ENCODE measurements around the gene EIF2AK3. TPM values are rescaled to one million over a fixed set of nuclear protein-coding genes. Genes with fewer than 3 reads are reported as not detected.

The EIF2AK3 gene
- total RNA-seq, 1 donor from 2014 or later: 27.1 TPM

GRCh38 chr2:88601286-88601685 lies 26.0 kb downstream of the EIF2AK3 start:
- Mint-ChIP-seq H3K9me3 (ENCODE audit: unreplicated experiment) (no peaks in the 10 kb centered on the region), H3K36me3 (ENCODE audit: low read depth, unreplicated experiment) (no peaks in the 10 kb centered on the region), H3K27me3 (ENCODE audit: low read depth, unreplicated experiment) (no peaks in the 10 kb centered on the region), H3K27ac (ENCODE audit: unreplicated experiment) (peak overlapping the region; percentile 92), H3K4me1 (ENCODE audit: low read depth, unreplicated experiment) (peaks cover 52% of the 10 kb centered on the region), H3K4me3 (ENCODE audit: unreplicated experiment) (peak overlapping the region; percentile 46)
- peak overlapping the region; percentile 62 for H3K9ac ChIP-seq (ENCODE audit: low read length)
- peaks cover 9% of the 10 kb centered on the region for H4K20me1 ChIP-seq (ENCODE audit: insufficient read depth, low read length)
- H3K36me3 ChIP-seq (ENCODE audit: insufficient read depth, low read length): no peaks in the 10 kb centered on the region
- peak overlapping the region; percentile 92 for H3K27ac ChIP-seq (ENCODE audit: low read depth, low read length)
- no peak overlapping the region for H2AFZ ChIP-seq (ENCODE audit: low read depth, low read length)
- H3K79me2 ChIP-seq (ENCODE audit: insufficient read depth, low read length): peaks cover 65% of the 10 kb centered on the region
- no peaks in the 10 kb centered on the region for H3K27me3 ChIP-seq (ENCODE audit: insufficient read depth, low read length)
- peak; percentile 36 for DNase-seq (ENCODE audit: low read depth)
- H3K9me3 ChIP-seq (ENCODE audit: insufficient read depth, low read depth, low read length): no peaks in the 10 kb centered on the region
- no peak for FAIRE-seq
- H3K4me2 ChIP-seq (ENCODE audit: low read length): peak overlapping the region; percentile 57
- H3K4me3 ChIP-seq (ENCODE audit: insufficient read depth, low read depth, low read length): no peak overlapping the region
- H3K4me1 ChIP-seq (ENCODE audit: insufficient read depth, low read length): peaks cover 42% of the 10 kb centered on the region
- TF ChIP-seq EZH2 (IDR thresholded peaks at IDR 0.05; ENCODE audit: insufficient read depth, low read length): no peak
- TF ChIP-seq, protein P1, sequence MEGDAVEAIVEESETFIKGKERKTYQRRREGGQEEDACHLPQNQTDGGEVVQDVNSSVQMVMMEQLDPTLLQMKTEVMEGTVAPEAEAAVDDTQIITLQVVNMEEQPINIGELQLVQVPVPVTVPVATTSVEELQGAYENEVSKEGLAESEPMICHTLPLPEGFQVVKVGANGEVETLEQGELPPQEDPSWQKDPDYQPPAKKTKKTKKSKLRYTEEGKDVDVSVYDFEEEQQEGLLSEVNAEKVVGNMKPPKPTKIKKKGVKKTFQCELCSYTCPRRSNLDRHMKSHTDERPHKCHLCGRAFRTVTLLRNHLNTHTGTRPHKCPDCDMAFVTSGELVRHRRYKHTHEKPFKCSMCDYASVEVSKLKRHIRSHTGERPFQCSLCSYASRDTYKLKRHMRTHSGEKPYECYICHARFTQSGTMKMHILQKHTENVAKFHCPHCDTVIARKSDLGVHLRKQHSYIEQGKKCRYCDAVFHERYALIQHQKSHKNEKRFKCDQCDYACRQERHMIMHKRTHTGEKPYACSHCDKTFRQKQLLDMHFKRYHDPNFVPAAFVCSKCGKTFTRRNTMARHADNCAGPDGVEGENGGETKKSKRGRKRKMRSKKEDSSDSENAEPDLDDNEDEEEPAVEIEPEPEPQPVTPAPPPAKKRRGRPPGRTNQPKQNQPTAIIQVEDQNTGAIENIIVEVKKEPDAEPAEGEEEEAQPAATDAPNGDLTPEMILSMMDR (IDR thresholded peaks at IDR 0.05; ENCODE audit: insufficient read depth, low read depth, low read length): no peak

DNA sequence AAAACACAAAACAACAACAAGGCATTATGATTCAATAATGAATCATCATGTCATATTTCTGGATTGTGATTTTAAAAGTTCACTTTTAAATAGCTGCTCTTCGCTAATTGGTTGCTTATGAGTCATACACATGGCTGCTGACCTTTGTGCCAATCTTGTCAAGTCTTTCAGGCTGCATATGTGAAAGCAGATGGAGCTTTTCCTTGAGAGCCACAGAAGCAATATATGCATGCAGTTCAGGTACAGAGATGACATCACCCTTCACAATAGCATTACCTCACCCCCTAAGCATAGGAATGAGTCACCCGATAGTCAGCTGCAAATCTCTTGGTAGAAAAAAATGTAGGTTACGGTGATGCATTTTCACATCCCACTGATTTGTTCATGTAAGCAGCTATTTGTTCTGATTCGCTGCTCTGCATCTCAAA lies 27.2 kb downstream of the EIF2AK3 start:
- DNase-seq (ENCODE audit: low read depth) (peak; percentile 99), FAIRE-seq (peak; percentile 94)
- no peak overlapping the region for H3K4me3 Mint-ChIP-seq (ENCODE audit: unreplicated experiment)
- peaks cover 62% of the 10 kb centered on the region for H3K4me1 Mint-ChIP-seq (ENCODE audit: low read depth, unreplicated experiment)
- Histone ChIP-seq H3K4me1 (ENCODE audit: insufficient read depth, low read length) (peaks cover 42% of the 10 kb centered on the region), H3K79me2 (ENCODE audit: insufficient read depth, low read length) (peaks cover 59% of the 10 kb centered on the region), H3K27ac (ENCODE audit: low read depth, low read length) (peak overlapping the region; percentile 92), H3K9ac (ENCODE audit: low read length) (peak overlapping the region; percentile 62), H3K4me2 (ENCODE audit: low read length) (peak overlapping the region; percentile 57), H3K4me3 (ENCODE audit: insufficient read depth, low read depth, low read length) (no peak overlapping the region), H3K27me3 (ENCODE audit: insufficient read depth, low read length) (no peaks in the 10 kb centered on the region), H3K9me3 (ENCODE audit: insufficient read depth, low read depth, low read length) (no peaks in the 10 kb centered on the region), H2AFZ (ENCODE audit: low read depth, low read length) (no peak overlapping the region), H4K20me1 (ENCODE audit: insufficient read depth, low read length) (peaks cover 9% of the 10 kb centered on the region), H3K36me3 (ENCODE audit: insufficient read depth, low read length) (no peaks in the 10 kb centered on the region)
- H3K9me3 Mint-ChIP-seq (ENCODE audit: unreplicated experiment): no peaks in the 10 kb centered on the region
- H3K27me3 Mint-ChIP-seq (ENCODE audit: low read depth, unreplicated experiment): no peaks in the 10 kb centered on the region
- peaks cover 2% of the 10 kb centered on the region for H3K36me3 Mint-ChIP-seq (ENCODE audit: low read depth, unreplicated experiment)
- H3K27ac Mint-ChIP-seq (ENCODE audit: unreplicated experiment): peak overlapping the region; percentile 92
- TF ChIP-seq, protein P1 (IDR thresholded peaks at IDR 0.05; ENCODE audit: insufficient read depth, low read depth, low read length): no peak
- TF ChIP-seq EZH2 (IDR thresholded peaks at IDR 0.05; ENCODE audit: insufficient read depth, low read length): no peak

DNA sequence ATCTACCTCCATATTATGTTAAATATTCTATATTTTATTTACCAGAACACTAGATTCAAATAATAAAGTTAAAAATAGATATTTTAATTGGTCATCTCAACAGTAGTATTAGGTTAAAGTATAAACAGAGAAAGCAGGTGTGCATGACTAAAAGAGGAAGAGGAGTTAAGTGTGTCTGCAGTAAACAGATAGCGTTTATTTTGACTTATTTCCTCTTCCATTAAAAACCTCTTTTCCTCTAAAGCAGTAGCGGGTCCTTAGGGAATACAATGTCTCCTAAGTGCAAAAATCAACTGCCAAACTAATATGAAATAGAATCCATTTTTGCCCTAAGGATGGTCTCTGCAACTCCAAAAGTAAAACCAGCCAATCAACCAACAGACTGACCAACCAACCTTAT lies 27.7 kb downstream of the EIF2AK3 start:
- Histone ChIP-seq H3K4me3 (ENCODE audit: insufficient read depth, low read depth, low read length) (no peak overlapping the region), H3K4me2 (ENCODE audit: low read length) (peak overlapping the region; percentile 31), H4K20me1 (ENCODE audit: insufficient read depth, low read length) (peaks cover 9% of the 10 kb centered on the region), H3K36me3 (ENCODE audit: insufficient read depth, low read length) (no peaks in the 10 kb centered on the region), H3K9me3 (ENCODE audit: insufficient read depth, low read depth, low read length) (no peaks in the 10 kb centered on the region), H3K27me3 (ENCODE audit: insufficient read depth, low read length) (no peaks in the 10 kb centered on the region), H3K27ac (ENCODE audit: low read depth, low read length) (peak overlapping the region; percentile 92), H2AFZ (ENCODE audit: low read depth, low read length) (no peak overlapping the region), H3K9ac (ENCODE audit: low read length) (peak overlapping the region; percentile 2), H3K4me1 (ENCODE audit: insufficient read depth, low read length) (peaks cover 42% of the 10 kb centered on the region), H3K79me2 (ENCODE audit: insufficient read depth, low read length) (peaks cover 54% of the 10 kb centered on the region)
- Mint-ChIP-seq H3K27ac (ENCODE audit: unreplicated experiment) (peak overlapping the region; percentile 92), H3K27me3 (ENCODE audit: low read depth, unreplicated experiment) (no peaks in the 10 kb centered on the region), H3K4me3 (ENCODE audit: unreplicated experiment) (no peak overlapping the region), H3K4me1 (ENCODE audit: low read depth, unreplicated experiment) (peaks cover 61% of the 10 kb centered on the region), H3K36me3 (ENCODE audit: low read depth, unreplicated experiment) (peaks cover 2% of the 10 kb centered on the region), H3K9me3 (ENCODE audit: unreplicated experiment) (no peaks in the 10 kb centered on the region)
- DNase-seq (ENCODE audit: low read depth) (no peak), FAIRE-seq (no peak)
- TF ChIP-seq EZH2 (IDR thresholded peaks at IDR 0.05; ENCODE audit: insufficient read depth, low read length): no peak
- TF ChIP-seq, protein P1 (IDR thresholded peaks at IDR 0.05; ENCODE audit: insufficient read depth, low read depth, low read length): no peak

Measured in astrocyte (in vitro differentiated cells and primary cell).